ENCODE measurements around the gene FGF19.

FGF19 gene, protein sequence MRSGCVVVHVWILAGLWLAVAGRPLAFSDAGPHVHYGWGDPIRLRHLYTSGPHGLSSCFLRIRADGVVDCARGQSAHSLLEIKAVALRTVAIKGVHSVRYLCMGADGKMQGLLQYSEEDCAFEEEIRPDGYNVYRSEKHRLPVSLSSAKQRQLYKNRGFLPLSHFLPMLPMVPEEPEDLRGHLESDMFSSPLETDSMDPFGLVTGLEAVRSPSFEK

GRCh38 chr11:69703768-69704507 is at the start of gene FGF19:
FGF19 (minus strand) TSS chr11:69704022; CDS start chr11:69703876, 146 bp downstream.
- DNase-seq (ENCODE audit: low read depth in 2 of 2): no peak

DNA sequence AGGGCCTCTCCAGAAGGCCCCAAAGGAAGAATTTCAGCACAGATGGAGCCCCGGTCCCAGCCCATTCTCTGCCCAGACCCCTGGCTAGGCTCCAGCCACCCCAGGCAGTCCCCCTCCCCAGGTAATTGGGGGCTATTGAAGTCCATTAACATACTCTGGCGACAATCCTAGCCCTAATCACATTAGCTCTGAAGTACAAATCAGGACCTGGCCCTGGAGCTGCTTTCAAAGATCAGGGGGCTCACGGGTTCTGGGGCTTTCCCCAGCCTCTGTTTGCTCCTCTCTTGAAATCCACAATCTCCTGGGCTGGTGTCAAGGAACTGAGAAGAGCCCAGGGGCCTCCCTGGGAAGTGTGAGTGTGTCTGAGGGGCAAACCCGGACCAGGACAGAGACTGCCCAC is 49.1 kb upstream of the FGF19 start:
- DNase-seq (ENCODE audit: low read depth in 2 of 2): no peak

DNA sequence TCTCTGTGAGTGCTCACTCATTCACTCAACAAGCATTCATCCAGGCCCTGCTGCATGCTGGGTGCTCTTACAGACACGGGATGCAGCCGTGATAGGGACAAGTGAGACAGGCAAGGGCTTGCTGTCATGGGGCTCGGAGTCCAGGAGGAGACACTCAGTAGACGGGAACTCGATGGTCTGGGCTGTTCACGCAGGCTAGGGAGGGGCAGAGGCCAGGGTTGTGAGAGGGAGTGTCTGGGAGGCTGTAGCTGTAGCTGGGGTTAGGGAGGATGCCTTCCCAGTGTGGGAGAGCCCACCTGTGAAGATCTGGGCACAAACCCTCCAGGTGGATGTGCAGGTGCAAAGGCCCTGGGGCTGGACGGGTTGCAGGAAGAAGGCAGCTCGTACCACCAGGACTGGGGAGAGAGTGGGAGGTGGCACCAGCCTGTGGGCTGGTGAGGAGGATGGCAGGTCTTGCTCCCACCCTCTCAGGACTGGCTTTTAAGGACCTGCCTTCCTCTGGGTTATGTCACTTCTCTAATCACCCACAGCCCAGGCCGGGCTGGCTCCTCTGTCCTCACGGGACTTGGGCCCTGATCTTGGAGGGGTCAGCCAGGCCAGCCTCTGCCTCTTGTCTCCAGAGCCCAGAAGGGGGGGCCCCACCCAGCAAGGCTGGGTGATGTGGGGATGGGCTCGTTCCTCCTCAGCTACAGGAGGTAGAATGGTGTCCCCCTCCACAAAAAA is 47.2 kb upstream of the FGF19 start:
- DNase-seq (ENCODE audit: low read depth in 2 of 2): no peak

DNA sequence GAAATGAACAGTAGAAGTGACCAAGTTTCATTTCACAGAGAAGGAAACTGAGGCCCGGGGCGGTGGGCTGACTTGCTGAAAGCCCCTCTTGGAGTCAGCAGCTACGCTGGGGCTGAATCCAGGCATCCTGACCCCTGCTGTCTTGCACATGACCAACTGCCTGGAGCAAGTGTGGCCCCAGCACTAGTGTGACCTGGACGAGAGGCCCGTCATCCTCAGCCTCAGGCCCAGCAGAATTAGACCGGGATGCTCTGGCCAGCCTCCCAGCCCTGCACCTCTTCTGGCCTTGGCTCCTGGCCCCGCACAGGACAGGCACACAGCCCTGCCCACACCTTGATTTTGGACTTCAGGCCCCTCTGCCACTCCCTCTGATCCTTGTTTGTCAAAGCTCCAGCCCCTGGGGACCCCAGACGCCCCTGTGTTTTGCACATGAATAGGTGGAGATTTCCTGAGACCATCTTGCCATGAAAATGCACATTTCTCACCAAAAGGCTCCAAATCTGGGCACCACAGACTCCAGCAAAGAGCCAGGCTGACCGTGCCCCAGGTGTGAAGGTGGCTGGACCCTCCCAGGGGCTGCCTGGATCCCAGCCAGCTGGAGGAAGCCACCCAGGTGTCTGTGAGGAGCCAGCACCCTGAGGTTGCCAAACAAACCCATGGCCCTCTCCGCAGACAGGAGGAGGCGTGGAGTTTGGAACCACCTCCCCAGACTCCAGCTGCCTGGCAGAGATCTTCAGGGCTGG is 46.5 kb upstream of the FGF19 start:
- DNase-seq (ENCODE audit: low read depth in 2 of 2): no peak

DNA sequence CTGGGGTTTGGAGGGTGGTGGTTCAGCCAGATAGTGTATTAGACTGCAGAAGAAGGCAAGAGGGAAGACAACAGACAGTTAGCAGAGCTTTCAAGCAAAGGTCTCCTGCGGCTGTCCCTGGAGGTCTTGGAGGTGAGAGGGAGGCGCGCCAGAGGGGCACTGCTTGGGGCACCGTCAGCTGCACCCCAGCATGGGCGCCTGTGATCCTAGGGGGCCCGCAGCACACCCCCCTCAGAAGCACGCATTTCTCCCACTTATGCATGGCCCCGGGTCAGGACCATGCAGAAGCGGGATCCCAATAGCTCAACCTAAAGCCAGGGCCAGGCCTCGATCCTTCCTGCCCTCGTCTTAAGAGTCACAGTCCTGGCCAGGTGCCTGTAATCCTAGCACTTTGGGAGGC is 44.8 kb upstream of the FGF19 start:
- DNase-seq (ENCODE audit: low read depth in 2 of 2): no peak

- DNase-seq (ENCODE audit: low read depth in 2 of 2): no peak
Observed at GRCh38 chr11:69746752-69747742, 43.2 kb upstream of the FGF19 start.

- no peak for DNase-seq (ENCODE audit: low read depth in 2 of 2)
Observed at GRCh38 chr11:69746140-69746539, 42.3 kb upstream of the FGF19 start.

GRCh38 chr11:69745201-69745600 is 41.4 kb upstream of the FGF19 start:
- no peak for DNase-seq (ENCODE audit: low read depth in 2 of 2)

GRCh38 chr11:69744435-69744834 is 40.6 kb upstream of the FGF19 start:
- no peak for DNase-seq (ENCODE audit: low read depth in 2 of 2)

DNA sequence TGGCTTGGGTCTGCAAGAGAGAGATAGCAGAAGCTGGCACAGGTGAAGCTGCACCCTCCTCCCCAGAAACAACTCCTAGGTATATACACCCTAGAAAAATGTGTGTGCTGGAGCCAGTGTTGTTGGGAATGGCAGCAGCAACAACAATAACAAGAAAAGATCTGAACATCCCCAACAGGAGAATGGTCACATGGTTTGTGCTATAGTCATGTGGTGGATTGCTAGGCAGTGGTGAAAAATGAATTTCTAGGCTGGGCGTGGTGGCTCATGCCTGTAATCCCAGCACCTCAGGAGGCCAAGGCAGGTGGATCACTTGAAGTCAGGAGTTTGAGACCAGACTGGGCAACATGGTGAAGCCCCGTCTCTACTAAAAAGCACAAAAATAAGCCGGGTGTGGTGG is 31.0 kb upstream of the FGF19 start:
- no peak for DNase-seq (ENCODE audit: low read depth in 2 of 2)

DNA sequence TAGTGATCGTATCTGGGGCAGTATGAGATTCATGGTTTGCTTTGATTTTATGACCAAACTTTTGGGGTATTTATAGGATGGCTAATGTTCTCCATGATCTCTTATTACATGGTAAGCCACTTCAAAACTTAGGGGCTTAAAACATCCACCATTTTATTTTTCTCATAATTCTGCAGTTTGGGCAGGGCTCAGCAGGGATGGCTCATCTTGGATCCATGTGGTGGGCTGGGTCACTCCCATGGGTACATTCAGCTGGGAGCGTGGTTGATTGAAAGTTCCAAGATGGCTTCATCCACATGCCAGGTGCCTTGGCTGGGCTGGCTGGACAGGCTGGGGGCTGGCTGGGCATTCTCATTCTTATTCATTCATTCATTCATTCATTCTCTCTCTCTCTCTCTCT is 30.5 kb upstream of the FGF19 start:
- no peak for DNase-seq (ENCODE audit: low read depth in 2 of 2)

DNA sequence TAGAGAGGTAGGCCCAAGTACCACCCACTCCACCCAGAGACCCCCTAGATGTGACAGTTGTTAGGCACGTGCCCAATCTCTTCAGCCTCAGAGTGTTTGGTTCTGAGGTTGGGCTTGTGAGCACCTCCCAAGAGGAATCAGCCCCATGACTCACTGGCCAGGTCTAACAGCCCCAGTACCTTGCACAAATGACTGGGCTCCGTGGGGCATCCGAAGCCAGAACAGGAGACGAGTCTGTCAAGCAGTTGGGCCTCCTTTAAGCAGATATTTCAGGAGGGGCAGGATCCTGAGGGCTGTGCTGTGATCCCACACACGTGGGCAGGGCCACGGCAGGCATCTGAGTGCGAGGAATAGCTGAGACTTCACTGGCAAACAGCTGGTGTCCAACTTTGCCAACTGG is 29.1 kb upstream of the FGF19 start:
- DNase-seq (ENCODE audit: low read depth in 2 of 2): no peak

DNA sequence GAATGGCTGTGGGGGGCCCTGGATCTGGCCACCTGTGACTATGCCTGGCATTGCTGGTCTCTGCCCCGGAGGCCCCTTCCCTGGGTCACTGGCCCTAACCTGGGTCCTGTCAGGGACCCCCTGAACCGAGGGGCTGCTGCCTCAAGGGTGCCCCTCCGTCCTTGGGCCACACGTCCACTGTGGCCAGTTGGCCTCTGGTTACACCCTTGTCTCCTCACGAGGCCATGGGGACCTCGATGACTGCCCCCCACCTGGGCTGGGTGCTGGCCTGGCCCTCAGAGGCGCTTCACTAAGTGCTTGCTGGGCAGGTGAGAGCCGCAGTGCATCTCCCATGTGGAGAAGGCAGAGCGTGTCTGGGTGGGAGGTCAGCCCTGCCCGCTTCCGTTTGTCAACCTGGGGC is 27.3 kb upstream of the FGF19 start:
- no peak for DNase-seq (ENCODE audit: low read depth in 2 of 2)

DNA sequence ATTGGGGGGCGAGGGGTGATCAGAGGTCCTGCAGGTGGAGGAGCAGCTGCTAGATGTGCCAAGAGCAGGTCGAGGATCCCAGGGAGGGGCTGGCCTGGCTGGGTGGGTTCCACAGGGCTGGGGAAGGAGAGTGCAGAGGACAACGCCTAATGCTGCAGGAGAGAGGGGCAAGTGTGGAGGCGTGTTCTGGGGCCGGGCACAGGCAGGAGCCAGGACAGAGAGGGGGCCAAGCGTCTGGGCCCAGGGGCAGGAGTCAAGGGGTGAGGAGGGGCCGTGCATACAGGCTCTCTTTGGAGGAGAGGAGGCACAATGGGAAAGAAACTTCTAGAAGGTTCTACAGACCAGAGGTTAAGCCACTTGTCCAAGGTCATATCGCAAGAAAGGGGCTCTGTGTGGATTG is 26.7 kb upstream of the FGF19 start:
- DNase-seq (ENCODE audit: low read depth in 2 of 2): no peak

DNA sequence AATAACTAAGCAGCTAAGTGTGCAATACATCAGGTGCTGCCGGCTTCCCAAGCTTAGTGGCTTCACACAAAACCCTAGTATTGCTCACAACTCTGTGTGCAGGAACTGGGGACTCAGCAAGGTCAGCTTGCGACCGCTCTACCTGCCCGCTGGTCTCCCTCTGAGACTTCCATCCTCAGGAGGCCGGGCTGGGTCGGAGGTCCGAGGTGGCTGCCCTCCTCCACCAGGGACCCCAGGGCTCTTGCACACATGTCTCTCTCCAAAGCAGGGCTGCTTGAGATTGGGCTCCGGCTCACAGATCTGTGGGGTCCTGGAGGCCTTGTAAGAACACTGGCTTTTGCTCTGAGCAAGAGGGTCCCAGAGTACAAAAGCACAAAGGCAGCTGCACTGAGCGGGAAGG is 25.4 kb upstream of the FGF19 start:
- DNase-seq (ENCODE audit: low read depth in 2 of 2): no peak

- no peak for DNase-seq (ENCODE audit: low read depth in 2 of 2)
Observed at GRCh38 chr11:69727266-69727665, 23.4 kb upstream of the FGF19 start.

- no peak for DNase-seq (ENCODE audit: low read depth in 2 of 2)
Observed at GRCh38 chr11:69726481-69726880, 22.7 kb upstream of the FGF19 start.

- DNase-seq (ENCODE audit: low read depth in 2 of 2): no peak
Observed at GRCh38 chr11:69726019-69726418, 22.2 kb upstream of the FGF19 start.

DNA sequence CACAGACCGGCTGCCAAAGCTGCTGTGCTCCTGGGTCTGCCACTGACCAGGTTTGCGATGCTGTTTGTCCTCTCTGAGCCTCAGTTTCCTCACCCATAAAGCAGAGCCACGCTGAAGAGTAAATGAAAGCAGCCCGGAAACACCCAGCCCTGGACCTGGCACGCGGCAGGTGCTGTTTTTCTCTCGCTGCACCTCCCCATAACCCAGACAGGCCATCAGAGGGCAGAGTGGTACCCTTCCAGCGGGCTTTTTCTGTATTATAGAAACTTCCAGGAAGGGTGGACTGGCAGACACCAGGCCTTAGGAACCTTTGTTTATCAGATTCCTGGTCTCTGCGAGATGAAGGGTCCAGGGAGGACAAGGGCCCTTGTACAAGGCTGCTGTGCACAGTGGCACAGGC is 17.9 kb upstream of the FGF19 start:
- DNase-seq (ENCODE audit: low read depth in 2 of 2): no peak

- no peak for DNase-seq (ENCODE audit: low read depth in 2 of 2)
Observed at GRCh38 chr11:69721106-69721505, 17.3 kb upstream of the FGF19 start.

DNA sequence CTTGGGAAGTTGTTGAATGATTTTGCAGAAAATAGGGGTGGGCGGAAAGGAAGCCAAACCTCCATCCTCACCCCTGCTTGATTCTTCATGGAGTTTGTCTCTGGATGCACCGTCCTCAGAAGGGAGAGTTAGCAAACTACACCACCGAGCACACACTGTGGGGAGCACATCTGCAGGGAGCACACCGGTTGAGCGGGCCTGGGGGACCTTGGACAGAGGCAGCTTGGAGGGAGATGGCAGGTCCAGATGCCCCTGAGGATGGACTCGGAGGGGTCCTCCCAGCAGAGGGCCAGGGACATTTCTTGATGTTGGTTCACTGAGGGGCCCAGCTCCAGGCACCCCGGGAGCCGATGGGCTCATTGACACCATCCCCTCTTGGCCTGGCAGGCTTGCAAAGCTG is 15.1 kb upstream of the FGF19 start:
- no peak for DNase-seq (ENCODE audit: low read depth in 2 of 2)
